Measurements from ENCODE around the gene DPH7.
A peak's percentile ranks its signal among the peaks of the same experiment; 100 is the strongest.
"Not testable (repeated sequence)": the region's sequence is repeated elsewhere in the genome, so short reads cannot be mapped to it uniquely, and the experiment has no call there.

Gene DPH7

DNA sequence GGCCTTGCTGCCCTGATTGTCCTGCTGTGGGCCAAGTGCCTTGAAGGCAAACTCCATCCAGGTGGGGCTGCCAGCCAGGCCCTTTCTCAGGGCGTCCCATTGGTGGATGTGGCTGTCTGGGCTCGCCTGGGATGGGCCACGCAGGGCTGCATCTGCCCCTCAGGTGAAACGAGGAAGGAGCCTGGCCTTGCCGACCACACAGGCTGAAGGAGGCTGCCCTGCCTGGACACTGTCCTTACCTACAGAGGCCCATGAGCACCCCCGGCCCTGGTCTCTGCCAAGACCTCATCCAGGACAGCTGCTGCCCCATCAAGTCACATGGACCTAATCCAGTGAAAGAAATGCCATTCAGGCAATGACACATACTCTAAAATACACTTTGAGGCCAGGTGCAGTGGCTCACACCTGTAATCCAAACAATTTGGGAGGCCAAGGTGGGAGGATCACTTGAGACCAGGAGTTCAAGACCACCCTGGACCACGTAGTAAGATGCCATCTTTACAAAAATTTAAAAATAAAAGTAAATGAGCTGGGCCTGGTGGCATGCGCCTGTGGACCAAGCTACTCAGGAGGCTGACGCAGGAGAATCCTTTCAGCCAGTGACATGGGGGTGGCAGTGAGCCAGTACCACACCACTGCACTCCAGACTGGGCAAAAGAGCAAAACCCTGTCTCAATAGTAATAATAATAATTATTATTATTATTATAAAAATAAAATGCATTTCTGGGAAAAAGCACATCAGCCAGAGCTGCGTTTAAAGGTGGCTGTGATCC lies 62.4 kb downstream of the DPH7 start:
- no peak for DNase-seq (ENCODE audit: low spot score)

DNA sequence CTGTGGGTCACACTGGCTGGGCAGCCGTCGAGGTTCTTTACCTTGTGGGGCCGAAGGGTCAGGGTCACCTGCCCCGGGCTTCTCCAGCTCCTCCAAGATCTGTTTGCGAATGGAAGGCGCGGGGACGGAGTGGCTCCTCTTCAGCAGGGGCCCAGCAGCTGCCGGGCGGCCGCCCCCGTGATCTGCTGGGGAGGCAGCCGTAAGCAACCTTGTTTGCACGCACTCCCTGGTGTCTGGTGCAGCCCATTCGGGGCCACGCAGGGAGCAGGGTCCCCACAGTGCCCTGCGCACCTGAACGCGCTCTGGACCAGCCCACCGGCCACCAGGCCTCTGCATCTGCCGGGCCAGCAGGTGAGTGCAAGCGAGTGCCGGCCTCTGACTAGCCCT lies 63.4 kb downstream of the DPH7 start:
- no peak for DNase-seq (ENCODE audit: low spot score)

DNA sequence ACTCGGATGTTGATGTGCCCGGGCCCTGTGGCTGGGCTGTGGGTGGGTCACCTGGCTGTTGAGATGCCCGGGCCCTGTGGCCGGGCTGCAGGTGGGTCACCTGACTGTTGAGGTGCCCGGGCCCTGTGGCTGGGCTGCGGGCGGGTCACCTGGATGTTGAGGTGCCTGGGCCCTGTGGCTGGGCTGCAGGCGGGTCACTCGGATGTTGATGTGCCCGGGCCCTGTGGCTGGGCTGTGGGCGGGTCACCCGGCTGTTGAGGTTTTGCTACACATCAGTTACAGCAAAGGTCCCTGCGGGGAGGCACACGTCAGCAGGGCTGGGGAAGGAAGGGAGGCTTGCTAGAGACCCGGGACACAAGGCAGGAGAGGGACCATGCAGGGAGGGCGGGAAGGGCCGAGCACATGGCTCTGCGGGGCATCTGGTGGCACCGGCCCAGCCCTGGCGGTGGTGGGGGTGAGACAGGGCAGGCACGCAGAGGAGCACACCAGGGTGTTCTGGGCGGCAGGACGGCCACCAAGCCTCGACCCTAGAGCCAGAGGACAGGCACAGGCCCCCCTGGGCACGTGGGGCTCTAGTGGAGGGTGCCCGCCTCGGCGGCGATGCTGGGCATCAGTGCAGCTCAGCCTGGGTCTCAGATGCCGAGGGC lies 63.9 kb downstream of the DPH7 start:
- DNase-seq (ENCODE audit: low spot score) = no peak

DNA sequence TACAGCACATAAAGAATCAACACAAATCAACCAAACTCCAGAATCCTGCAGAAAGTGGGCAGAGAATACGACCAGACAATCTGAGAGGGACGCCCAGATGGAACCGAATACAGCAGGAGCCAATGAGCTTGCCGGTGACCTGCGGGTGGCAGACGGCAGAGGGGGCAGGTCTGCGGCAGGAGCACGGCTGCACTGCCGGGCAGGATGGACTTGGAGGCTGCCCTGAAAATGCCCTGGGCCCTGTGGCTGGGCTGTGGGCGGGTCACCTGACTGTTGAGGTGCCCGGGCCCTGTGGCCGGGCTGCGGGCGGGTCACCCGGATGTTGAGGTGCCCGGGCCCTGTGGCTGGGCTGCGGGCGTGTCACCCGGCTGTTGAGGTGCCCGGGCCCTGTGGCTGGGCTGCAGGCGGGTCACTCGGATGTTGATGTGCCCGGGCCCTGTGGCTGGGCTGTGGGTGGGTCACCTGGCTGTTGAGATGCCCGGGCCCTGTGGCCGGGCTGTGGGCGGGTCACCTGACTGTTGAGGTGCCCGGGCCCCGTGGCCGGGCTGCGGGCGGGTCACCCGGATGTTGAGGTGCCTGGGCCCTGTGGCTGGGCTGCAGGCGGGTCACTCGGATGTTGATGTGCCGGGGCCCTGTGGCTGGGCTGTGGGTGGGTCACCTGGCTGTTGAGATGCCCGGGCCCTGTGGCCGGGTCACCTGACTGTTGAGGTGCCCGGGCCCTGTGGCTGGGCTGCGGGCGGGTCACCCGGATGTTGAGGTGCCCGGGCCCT lies 64.7 kb downstream of the DPH7 start:
- not testable (repeated sequence) for DNase-seq (ENCODE audit: low spot score)

DNA sequence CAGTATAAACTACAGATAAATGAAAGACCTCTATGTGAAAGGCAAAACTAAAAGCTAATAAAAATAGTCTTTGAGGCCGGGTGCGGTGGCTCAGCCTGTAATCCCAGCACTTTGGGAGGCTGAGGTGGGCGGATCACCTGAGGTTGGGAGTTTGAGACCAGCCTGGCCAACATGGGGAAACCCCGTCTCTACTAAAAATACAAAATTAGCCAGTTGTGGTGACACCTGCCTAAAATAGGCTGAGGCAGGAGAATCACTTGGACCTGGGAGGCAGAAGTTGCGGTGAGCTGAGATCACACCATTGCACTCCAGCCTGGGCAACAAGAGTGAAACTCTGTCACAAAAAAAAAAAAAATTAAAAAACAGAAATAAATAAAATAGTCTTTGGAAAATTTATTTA lies 65.6 kb downstream of the DPH7 start:
- DNase-seq (ENCODE audit: low spot score) = not testable (repeated sequence)

DNA sequence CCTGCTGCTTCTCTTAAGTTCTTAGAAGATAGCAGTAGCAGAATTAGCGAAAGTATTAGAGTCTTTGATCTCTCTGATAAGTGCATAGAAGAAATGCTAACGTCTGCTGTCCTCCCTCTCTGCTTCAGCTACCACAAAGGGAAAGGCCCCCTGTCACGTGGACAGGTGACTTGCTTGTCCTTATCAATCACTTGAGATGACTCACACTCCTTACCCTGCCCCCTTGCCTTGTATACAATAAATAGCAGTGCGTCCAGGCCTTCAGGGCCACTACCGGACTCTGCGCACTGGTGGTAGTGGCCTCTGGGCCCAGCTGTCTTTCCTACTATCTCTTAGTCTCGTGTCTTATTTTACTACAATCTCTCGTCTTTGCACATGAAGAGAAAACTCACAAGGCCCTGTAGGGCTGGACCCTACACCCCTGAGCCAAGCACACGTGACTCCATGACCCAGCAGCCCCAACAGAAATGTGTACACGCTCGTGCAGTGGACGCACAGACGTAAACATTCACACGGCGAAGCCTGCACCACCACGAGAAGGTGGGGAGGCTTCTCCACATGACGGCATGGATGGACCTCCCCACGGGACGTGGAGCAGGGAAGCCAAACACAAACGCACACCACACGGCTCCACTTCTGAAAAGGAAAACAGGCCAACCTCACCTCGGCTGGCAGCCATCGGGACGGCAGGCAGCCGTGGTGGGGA lies 66.8 kb downstream of the DPH7 start:
- DNase-seq (ENCODE audit: low spot score) = no peak

DNA sequence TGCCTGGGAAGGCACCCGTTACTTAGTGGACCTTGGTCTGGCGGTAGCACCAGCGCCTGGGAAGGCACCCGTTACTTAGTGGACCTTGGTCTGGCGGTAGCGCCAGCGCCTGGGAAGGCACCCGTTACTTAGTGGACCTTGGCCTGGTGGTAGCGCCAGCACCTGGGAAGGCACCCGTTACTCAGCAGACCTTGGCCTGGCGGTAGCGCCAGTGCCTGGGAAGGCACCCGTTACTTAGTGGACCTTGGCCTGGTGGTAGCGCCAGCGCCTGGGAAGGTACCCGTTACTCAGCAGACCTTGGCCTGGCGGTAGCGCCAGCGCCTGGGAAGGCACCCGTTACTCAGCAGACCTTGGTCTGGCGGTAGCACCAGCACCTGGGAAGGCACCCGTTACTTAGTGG lies 67.6 kb downstream of the DPH7 start:
- not testable (repeated sequence) for DNase-seq (ENCODE audit: low spot score)

DNA sequence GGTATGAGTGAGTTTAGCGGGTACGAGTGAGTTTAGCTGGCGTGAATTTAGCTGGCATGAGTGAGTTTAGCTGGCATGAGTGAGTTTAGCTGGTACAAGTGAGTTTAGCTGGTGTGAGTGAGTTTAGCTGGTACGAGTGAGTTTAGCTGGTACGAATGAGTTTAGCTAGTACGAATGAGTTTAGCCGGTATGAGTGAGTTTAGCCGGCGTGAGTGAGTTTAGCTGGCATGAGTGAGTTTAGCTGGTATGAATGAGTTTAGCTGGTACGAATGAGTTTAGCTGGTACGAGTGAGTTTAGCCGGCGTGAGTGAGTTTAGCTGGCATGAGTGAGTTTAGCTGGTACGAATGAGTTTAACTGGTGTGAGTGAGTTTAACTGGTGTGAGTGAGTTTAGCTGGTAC lies 69.5 kb downstream of the DPH7 start:
- DNase-seq (ENCODE audit: low spot score) = no peak

DNA sequence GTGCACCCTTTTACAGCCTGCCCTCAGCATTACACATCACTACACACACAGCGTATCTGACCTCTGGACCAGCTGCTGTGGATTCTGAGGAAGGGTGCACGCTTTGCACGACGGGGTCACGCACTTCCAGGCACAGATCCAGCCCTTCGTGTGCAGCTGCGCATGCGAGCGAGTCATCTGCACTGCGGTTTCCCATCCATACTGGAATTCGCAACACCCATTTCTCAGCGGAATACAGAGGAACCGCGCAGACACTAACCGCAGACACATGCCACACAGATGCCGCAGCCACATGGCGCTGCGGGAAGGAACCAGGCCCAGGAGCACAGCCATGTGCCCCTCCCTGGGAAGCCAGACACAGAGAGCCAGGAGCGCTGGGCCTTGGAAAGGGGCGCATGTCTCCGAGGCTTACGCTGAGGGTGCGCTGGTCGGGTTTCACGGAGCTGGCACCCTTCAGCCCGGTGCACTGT lies 72.0 kb downstream of the DPH7 start:
- peak; percentile 24 for DNase-seq (ENCODE audit: low spot score)

DNA sequence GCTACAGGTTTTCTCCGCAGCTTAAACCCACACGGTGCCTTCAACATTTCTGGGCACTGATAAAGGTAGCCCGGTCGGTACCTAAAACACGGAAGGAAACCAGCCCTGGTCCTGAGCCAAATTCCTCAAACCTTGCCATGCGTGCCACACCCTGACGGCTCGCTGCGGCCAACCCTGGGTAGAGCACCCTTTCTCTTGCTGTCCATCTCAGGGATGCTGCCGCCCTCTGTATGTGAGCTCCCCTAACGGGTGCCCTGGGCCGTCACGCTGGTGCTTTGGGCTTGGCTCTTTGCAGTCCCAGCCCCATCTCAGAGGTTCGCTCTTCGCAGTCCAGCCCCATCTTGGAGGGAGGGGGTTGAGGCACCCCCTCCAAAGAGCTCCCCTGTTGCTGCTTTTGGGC lies 72.5 kb downstream of the DPH7 start:
- DNase-seq (ENCODE audit: low spot score) = peak; percentile 30

DNA sequence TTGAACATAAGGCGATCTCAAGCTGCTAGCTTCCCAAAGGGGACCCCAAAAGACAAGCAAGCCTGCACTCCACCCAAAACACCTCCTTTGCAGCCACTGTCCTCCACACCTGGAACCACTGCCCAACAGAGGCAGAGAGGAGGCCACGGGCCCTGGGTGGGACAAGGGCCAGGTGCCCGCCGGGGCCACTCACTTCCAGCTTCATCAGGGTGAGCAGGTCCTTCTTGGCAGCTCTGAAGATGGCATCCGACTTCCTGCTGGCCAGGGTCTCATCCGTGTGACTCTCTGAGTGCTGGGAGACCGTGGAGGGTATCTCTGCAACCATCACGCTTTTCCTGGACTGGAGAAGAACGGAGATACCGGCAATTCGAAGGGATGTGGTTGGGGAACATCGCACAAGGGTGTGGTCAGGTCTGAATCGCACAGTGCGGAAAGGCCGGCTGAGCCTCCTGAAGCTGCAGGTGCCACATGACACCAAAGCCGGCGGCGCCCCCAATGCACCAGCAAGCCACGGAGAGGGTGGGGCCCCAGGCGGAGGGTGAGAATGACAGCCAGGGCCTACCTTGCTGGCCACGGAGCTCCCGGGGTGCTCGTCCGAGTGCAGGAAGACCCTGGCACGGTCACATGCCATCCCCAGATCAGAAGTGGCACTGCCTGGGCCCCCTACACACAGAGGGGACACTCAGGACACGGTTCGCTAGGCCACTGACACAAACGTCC lies 73.1 kb downstream of the DPH7 start:
- peak; percentile 24 for DNase-seq (ENCODE audit: low spot score)
